K562 (cell line): ENCODE results near the gene DNAJB13. TPM values are rescaled to one million over a fixed set of nuclear protein-coding genes. Genes with fewer than 3 reads are reported as not detected.
A peak's percentile ranks its signal among the peaks of the same experiment; 100 is the strongest.

Experiments
- ARID3A ChIP-seq: IDR thresholded peaks from 2 replicates; pipeline ENCODE4 v1.6.1; 2012; ENCODE audit warnings: low read depth, low read length, improper control_type of control experiment, borderline replicate concordance
- BACH1 ChIP-seq: fragments of 200-800 bp; sonication (Bioruptor generic); IDR thresholded peaks from 2 replicates; pipeline ENCODE4 v1.6.1; 2016; ENCODE audit warnings: missing genetic modification characterization, missing compliant biosample characterization
- BCL6 ChIP-seq: fragments of 250-450 bp; sonication (Bioruptor Pico); IDR thresholded peaks from 2 replicates; pipeline ENCODE4 v1.4.0; 2020
- CCAR2 ChIP-seq: fragments of 200-400 bp; formaldehyde crosslinking; IDR thresholded peaks from 2 replicates; pipeline ENCODE4 v1.6.1; 2017; ENCODE audit warnings: mild to moderate bottlenecking, low read depth, low read length
- EZH2 ChIP-seq: IDR thresholded peaks from 2 replicates; pipeline ENCODE4 v1.6.1; 2012; ENCODE audit warnings: low read depth, mild to moderate bottlenecking, inconsistent platforms, low read length, borderline replicate concordance
- FUS ChIP-seq: fragments of 200-400 bp; formaldehyde crosslinking; optimal IDR thresholded peaks from 2 replicates; pipeline ENCODE3; 2017; ENCODE audit warnings: low read depth, low read length
- GATA2 ChIP-seq: sonication (generic); formaldehyde crosslinking; IDR thresholded peaks from 2 replicates; pipeline ENCODE4 v1.4.0; 2020; ENCODE audit warnings: mild to moderate bottlenecking, missing genetic modification reagents
- IFI16 ChIP-seq: fragments of 250-450 bp; sonication (Bioruptor Pico); IDR thresholded peaks from 2 replicates; pipeline ENCODE4 v2.1.2; 2022; ENCODE audit warnings: mild to moderate bottlenecking, inconsistent platforms
- MAZ ChIP-seq, 2 experiments: fragments of 450-650 bp in 1 of 2; sonication (generic) in 1 of 2; formaldehyde crosslinking; IDR thresholded peaks in 1 of 2; conservative IDR thresholded peaks in 1 of 2; 2 replicates each; pipeline versions ENCODE4 v1.4.0 to v1.5.0; 2020; ENCODE audit warnings: mild to moderate bottlenecking in 1 of 2, missing genetic modification reagents in 1 of 2
- MYC ChIP-seq, 2 experiments: fragments of 250-450 bp in 1 of 2; sonication (Bioruptor Pico) in 1 of 2; IDR thresholded peaks; 2 replicates each; pipeline versions ENCODE4 v1.5.1 to v1.6.1; 2012 to 2021; ENCODE audit warnings: low read depth in 2 of 2, borderline replicate concordance in 1 of 2, improper control_type of control experiment in 1 of 2, low read length in 1 of 2, mild to moderate bottlenecking in 1 of 2, moderate library complexity in 1 of 2
- NFE2 ChIP-seq: IDR thresholded peaks from 2 replicates; pipeline ENCODE4 v1.6.1; 2014; ENCODE audit warnings: antibody characterized with exemption, low read depth
- NR2C1 ChIP-seq, 2 experiments: fragments of 450-650 bp; IDR thresholded peaks; 2 replicates each; pipeline ENCODE4 v1.6.1; 2017; ENCODE audit warnings: mild to moderate bottlenecking in 2 of 2, antibody characterized with exemption in 1 of 2, inconsistent platforms in 1 of 2, missing compliant biosample characterization in 1 of 2, missing genetic modification characterization in 1 of 2
- NR2C2 ChIP-seq, 2 experiments: fragments of 200-800 bp in 1 of 2; sonication (Bioruptor generic) in 1 of 2; sonication (generic) in 1 of 2; formaldehyde crosslinking in 1 of 2; IDR thresholded peaks; 2 replicates each; pipeline versions ENCODE4 v1.6.1 to v1.8.0; 2016 to 2022; ENCODE audit warnings: mild to moderate bottlenecking in 1 of 2, missing compliant biosample characterization in 1 of 2, missing genetic modification characterization in 1 of 2, missing genetic modification reagents in 1 of 2
- RUNX1 ChIP-seq: sonication (generic); IDR thresholded peaks from 2 replicates; pipeline ENCODE4 v1.6.1; 2016; ENCODE audit warnings: antibody characterized with exemption, low read depth
- TCF7 ChIP-seq: sonication (generic); IDR thresholded peaks from 2 replicates; pipeline ENCODE4 v1.6.1; 2016; ENCODE audit warnings: antibody characterized with exemption, borderline replicate concordance
- TEAD1 ChIP-seq, 2 experiments: fragments of 450-650 bp in 1 of 2; sonication (generic) in 1 of 2; formaldehyde crosslinking; IDR thresholded peaks; 2 replicates each; pipeline versions ENCODE4 v1.4.0 to v1.8.0; 2020 to 2022; ENCODE audit warnings: mild to moderate bottlenecking in 2 of 2, missing genetic modification reagents in 1 of 2
- TEAD2 ChIP-seq: fragments of 450-650 bp; IDR thresholded peaks from 2 replicates; pipeline ENCODE4 v1.6.1; 2016; ENCODE audit warnings: missing genetic modification characterization, control low read depth, missing compliant biosample characterization
- THRB ChIP-seq: fragments of 450-650 bp; formaldehyde crosslinking; conservative IDR thresholded peaks from 2 replicates; pipeline ENCODE4 v1.4.0; 2022; ENCODE audit warnings: mild to moderate bottlenecking, missing genetic modification characterization
- ZBTB34 ChIP-seq: fragments of 250-450 bp; sonication (Bioruptor Pico); IDR thresholded peaks from 2 replicates; pipeline ENCODE4 v1.8.0; 2021; ENCODE audit warnings: mild to moderate bottlenecking, moderate library complexity
- ZNF253 ChIP-seq: fragments of 250-450 bp; sonication (Bioruptor Pico); conservative IDR thresholded peaks from 2 replicates; pipeline ENCODE4 v1.6.1; 2021; ENCODE audit warnings: mild to moderate bottlenecking
- ZNF696 ChIP-seq: fragments of 250-450 bp; sonication (Bioruptor Pico); conservative IDR thresholded peaks from 2 replicates; pipeline ENCODE4 v1.4.0; 2020; ENCODE audit warnings: mild to moderate bottlenecking, moderate library complexity
- ZNF778 ChIP-seq: fragments of 450-650 bp; formaldehyde crosslinking; IDR thresholded peaks from 2 replicates; pipeline ENCODE4 v1.4.0; 2020; ENCODE audit warnings: mild to moderate bottlenecking, moderate library complexity
- ZNF79 ChIP-seq: fragments of 250-450 bp; sonication (Bioruptor Pico); IDR thresholded peaks from 2 replicates; pipeline ENCODE4 v1.4.0; 2020; ENCODE audit warnings: low read depth, mild to moderate bottlenecking, moderate library complexity
- polyA plus RNA-seq, 8 experiments: library from polyadenylated mRNA; depleted of rRNA in 4 of 8; stranded (reverse) in 5 of 8; unstranded in 3 of 8; fragments of >200 nt; fragmentation: Nextera tagmentation in 2 of 8; fragmentation: Illumina TruSeq in 1 of 8; extraction: Ambion mirVana in 2 of 8; extraction: Trizol in 1 of 8; gene quantifications; 2 replicates each; pipeline versions ENCODE4 v1.2.1 to v1.2.3, GENCODE V29; 2011 to 2014; ENCODE audit warnings: inconsistent platforms in 1 of 8, missing spikeins in 1 of 8
- total RNA-seq, 7 experiments: library from RNA; depleted of rRNA in 6 of 7; stranded (reverse); fragments of >200 nt in 6 of 7; fragmentation: Illumina TruSeq in 2 of 7; extraction: Trizol in 2 of 7; gene quantifications; 2 replicates each; pipeline versions ENCODE4 v1.2.1 to v1.2.3, GENCODE V29; 2011 to 2021; ENCODE audit warnings: low replicate concordance in 1 of 7

DNAJB13 gene
- total and polyA plus RNA-seq, 9 of the 15 experiments (the other 6 are each of a cell fraction or from before 2014, with no cell fraction given) = 0.14 TPM; not detected in 8

GRCh38 chr11:74011360-74012073 is 60.7 kb downstream of the DNAJB13 start (continued):
- peak; percentile 46; the same call in 1 of the 2 replicates for TF ChIP-seq MYC (IDR thresholded peaks at IDR 0.05; ENCODE audit: low read depth, low read length)
- no peak for TF ChIP-seq MYC (CRISPR knock-in tag; IDR thresholded peaks at IDR 0.05; ENCODE audit: borderline replicate concordance, low read depth)
- TF ChIP-seq ZNF696 (CRISPR knock-in tag) = no peak
- TF ChIP-seq BCL6 (CRISPR knock-in tag) = peak; percentile 75; the same call in 1 of the 2 replicates
- TF ChIP-seq THRB = no peak
- TF ChIP-seq ZNF79 = 0 out of 2 replicates have a peak, but pooled peaks have one; percentile 32
- peak; percentile 72 to 87 for TF ChIP-seq TEAD1 (CRISPR knock-in tag; IDR thresholded peaks at IDR 0.05)
- TF ChIP-seq NFE2 = peak; percentile 62
- no peak for TF ChIP-seq ZNF778 (CRISPR knock-in tag)
- TF ChIP-seq BACH1 (tag) = no peak; the same call in none of the 2 replicates
- TF ChIP-seq NR2C1 (IDR thresholded peaks at IDR 0.05) = peak; percentile 56
- TF ChIP-seq NR2C1 (tag; IDR thresholded peaks at IDR 0.05) = peak; percentile 77
- TF ChIP-seq ZNF253 (CRISPR knock-in tag) = no peak
- TF ChIP-seq IFI16 (CRISPR knock-in tag) = peak; percentile 85
- peak; percentile 89; the same call in 1 of the 2 replicates for TF ChIP-seq RUNX1
- no peak for TF ChIP-seq NR2C2 (CRISPR knock-in tag; IDR thresholded peaks at IDR 0.05)
- TF ChIP-seq NR2C2 (tag; IDR thresholded peaks at IDR 0.05) = peak; percentile 82
- peak; percentile 83 to 84 for TF ChIP-seq MAZ (CRISPR knock-in tag; conservative IDR thresholded peaks at IDR 0.05 in 1 of 2, IDR thresholded peaks at IDR 0.05 in 1 of 2)
- TF ChIP-seq ZBTB34 (CRISPR knock-in tag) = no peak
- TF ChIP-seq FUS = no peak
- peak; percentile 47; the same call in 1 of the 2 replicates for TF ChIP-seq TEAD2 (tag)
- peak; percentile 66; the same call in 1 of the 2 replicates for TF ChIP-seq ARID3A
- TF ChIP-seq EZH2 = no peak
- peak; percentile 99 for TF ChIP-seq GATA2 (CRISPR knock-in tag)
- no peak; the same call in 1 of the 2 replicates for TF ChIP-seq CCAR2
- peak; percentile 83 for TF ChIP-seq TCF7
